Endothelial cell of umbilical vein (primary cell): Measurements from ENCODE around the gene PIP4K2C.

Experiments
- CTCF ChIP-seq, 2 donors: IDR thresholded peaks; 1 replicate in 1 of 2; 2 replicates in 1 of 2; pipeline ENCODE4 v1.5.1; 2011; ENCODE audit warnings: low read length in 2 of 2, mild to moderate bottlenecking in 2 of 2, moderate library complexity in 2 of 2, control low read depth in 1 of 2, inconsistent platforms in 1 of 2, low read depth in 1 of 2; ENCODE audit not compliant: insufficient read depth in 1 of 2; ENCODE audit errors: extremely low read depth in 1 of 2
- EZH2 ChIP-seq: IDR thresholded peaks from 2 replicates; pipeline ENCODE4 v1.6.1; 2012; ENCODE audit warnings: borderline replicate concordance, low read depth, mild to moderate bottlenecking, moderate library complexity, low read length, inconsistent platforms; ENCODE audit not compliant: severe bottlenecking
- FOS ChIP-seq: IDR thresholded peaks from 2 replicates; pipeline ENCODE4 v1.6.1; 2011; ENCODE audit warnings: mild to moderate bottlenecking, low read length, moderate library complexity, borderline replicate concordance; ENCODE audit not compliant: insufficient read depth
- GATA2 ChIP-seq: IDR thresholded peaks from 2 replicates; pipeline ENCODE4 v1.7.0; 2011; ENCODE audit warnings: low read depth, mild to moderate bottlenecking, moderate library complexity, mixed read lengths, low read length; ENCODE audit not compliant: insufficient read length, insufficient read depth
- JUN ChIP-seq: IDR thresholded peaks from 2 replicates; pipeline ENCODE4 v1.6.1; 2011; ENCODE audit warnings: borderline replicate concordance, low read depth; ENCODE audit not compliant: insufficient read length, insufficient read depth
- MAX ChIP-seq: IDR thresholded peaks from 2 replicates; pipeline ENCODE4 v1.6.1; 2011; ENCODE audit not compliant: insufficient read depth, insufficient read length
- MYC ChIP-seq: IDR thresholded peaks from one replicate; pipeline ENCODE4 v1.6.1; 2011; ENCODE audit warnings: mild to moderate bottlenecking, low read depth, low read length
- POLR2A ChIP-seq: IDR thresholded peaks from 2 replicates; pipeline ENCODE4 v1.6.1; 2012; ENCODE audit warnings: low read depth, mild to moderate bottlenecking, control low read depth, low read length
- POLR2AphosphoS5 ChIP-seq: IDR thresholded peaks from 2 replicates; pipeline ENCODE4 v1.6.1; 2012; ENCODE audit warnings: low read depth, mild to moderate bottlenecking, control low read depth, low read length, moderate library complexity; ENCODE audit not compliant: insufficient read depth

DNA sequence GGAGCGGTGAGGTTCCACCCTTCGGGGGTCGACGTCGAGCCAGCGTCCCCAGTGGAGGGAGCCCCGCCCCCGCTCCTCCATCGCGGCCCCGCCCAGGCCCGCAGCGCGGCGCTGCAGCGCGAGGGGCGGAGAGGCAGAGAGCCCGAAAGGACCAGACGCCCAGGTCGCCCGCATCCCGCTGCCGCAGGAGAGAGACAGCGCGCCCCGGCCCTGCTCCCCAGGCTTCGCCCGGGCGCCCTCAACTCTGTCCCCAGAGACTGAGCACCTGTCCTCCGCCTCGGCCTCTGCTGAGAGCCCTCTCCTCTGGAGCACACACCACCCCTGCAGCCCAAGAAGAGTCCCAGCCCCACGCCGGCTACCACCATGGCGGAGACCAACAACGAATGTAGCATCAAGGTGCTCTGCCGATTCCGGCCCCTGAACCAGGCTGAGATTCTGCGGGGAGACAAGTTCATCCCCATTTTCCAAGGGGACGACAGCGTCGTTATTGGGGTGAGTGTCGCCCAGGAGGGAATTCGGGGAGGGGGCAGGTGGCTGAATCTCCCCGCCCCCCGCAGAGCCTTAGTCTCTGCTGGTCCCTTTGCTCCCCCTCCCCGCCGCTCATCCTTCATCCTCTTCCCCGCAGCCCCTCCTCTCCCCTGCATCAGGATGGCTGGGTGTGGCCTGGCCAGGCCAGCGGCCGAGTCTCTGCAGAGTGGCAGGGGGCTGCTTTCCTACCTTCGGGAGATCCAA, 40.9 kb upstream of the PIP4K2C start, which contains the start of gene KIF5A:
- TF ChIP-seq CTCF (IDR thresholded peaks at IDR 0.05; ENCODE audit: extremely low read depth in 1 of 2, insufficient read depth in 1 of 2, low read depth in 1 of 2, low read length in 2 of 2) (no peak), GATA2 (no peak), POLR2A (no peak), EZH2 (no peak), JUN (no peak), POLR2AphosphoS5 (no peak), MAX (no peak), MYC (no peak), FOS (no peak)
